DMS 273 treated with DMSO at 0.1 percent for 48 hours (cell line): ENCODE data around the gene SPIN2B.

Experiments used
- DNase-seq: peaks from one replicate; lab custom pipeline; 2025; lab: John Stamatoyannopoulos, UW

The SPIN2B gene

DNA sequence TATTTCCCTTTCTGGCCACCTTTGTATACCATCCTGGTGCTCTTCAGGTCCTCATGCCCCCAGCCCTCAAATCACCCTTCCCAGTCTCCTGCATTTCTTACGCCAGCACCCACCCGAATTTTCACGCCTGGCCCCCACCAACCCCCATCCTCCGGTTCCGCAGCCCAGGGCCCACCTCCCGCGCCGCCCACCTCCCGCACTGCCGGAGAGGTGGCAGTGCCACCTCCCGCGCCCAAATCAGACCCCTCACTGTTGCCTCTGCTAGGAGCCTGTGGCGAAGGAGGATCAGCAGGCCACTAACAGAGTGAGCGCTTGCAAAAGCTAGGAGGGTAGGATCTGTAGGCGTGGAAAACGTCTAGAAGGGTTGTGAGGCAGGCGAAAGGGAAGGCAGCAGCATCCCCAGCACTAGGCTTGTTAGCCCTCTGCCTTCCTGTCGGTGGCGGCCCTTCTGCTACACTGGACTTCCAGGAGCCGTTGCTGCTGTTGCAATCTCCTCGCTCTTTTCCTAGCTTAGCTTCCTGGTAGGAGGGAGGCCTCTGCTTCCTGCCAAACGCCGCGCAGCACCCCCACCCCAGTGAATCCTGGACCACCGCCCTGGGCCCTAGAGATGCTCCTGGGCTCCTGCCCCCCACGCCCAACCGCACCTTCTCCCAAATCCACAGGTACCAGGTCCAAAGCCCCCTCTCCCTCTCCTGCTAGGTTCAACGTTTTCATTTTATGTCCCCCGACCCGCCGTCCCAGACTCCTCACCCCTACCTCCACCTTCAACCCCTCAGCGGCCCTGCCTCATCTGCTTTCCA lies 51.0 kb downstream of the SPIN2B start:
- DNase-seq = no peak
